Stimulated activated CD8-positive, alpha-beta memory T cell treated with anti-CD3 and anti-CD28 coated beads, Interleukin-7, amount 100 ng/mL, for 24 hours (primary cell): ENCODE data around the gene TEX36.
"Not testable (repeated sequence)": the region's sequence is repeated elsewhere in the genome, so short reads cannot be mapped to it uniquely, and the experiment has no call there.

Source experiments
- DNase-seq: peaks from one replicate; pipeline ENCODE4 v3.0.0-alpha.2; 2020; ENCODE audit warnings: low read depth

TEX36 gene

DNA sequence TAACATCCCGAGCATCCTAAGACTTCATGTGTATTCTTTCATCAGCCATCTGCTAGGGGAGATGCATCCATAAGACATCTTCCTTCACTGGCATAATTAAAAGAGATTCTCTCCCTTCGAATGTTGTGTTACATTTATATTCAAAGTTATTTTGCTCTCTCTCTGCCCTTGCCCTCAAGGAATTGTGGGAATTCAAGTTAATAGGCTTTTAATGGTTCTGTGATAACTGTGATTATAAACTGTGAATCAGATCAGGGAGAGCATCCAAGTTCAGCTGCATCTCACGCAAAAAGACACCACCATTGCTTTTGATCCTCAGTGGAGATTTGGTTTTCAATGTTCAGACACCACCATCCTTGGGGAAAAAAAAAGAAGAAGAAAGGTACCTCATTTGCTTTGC is 9.2 kb upstream of the TEX36 start:
- DNase-seq = no peak

DNA sequence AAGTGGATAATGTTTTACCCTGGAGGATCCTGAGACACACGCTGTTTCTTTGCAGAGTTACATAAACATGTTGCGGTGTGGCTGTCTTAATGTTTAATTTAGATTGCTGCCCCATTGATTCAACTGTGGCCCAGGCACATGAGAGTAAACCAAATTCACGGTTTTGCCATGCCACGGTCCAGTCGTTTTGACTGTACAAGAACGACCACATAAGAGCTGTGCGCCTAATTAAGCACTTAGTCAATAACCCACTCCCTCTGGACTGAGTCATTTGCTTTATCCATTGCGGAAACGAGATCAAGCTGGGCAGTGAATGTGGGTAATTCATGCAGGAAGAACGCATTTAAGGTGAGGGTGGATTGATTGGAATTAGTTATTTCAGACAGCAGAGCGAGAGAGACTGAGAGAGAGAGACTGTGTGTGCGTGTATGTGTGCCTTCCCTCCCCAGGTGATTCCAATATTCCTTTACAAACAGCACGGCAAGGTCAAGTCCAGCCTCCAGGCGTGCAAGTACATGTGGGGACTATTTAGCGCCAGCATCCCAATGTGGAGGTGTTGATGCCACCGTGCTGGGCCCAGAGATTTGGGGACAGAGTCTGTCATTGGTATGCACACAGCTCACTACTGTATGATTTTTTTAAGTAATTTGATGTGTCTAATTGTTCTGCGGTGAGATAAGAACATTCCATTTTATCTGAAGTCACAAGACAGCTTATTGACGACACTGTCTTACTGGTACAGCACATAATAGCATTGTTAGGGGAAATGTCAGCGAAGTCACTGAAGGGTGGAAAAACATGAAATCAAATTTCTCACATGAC is 8.4 kb upstream of the TEX36 start:
- DNase-seq = no peak

DNA sequence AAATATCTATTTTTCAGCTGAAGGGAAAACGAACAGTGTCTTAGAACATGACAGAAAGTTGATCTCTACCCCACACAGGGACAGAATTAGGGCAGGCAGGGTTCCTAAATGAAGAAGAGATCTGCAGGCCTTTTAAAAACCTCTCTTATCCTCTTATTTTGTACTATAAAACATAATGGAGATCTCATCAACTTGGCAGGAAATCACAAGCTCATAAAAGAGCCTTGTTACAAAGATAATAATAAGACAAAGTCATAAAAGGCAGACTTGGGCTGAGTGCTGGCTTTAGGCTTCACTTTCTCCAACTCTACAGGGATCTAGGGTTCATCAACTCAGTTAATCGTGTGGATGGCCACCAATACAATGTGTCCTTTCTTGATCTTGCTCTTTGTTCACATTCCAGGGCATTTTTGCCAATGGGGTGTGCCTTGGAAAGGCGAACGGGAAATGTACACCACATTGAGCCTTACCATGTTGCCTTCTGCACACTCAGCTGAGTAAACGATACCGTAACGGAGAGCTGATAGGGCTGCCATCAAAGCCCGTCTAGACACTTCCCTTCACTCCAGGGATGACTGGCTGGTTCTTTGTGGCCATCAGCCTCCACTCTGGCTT is 7.1 kb upstream of the TEX36 start:
- DNase-seq = no peak

DNA sequence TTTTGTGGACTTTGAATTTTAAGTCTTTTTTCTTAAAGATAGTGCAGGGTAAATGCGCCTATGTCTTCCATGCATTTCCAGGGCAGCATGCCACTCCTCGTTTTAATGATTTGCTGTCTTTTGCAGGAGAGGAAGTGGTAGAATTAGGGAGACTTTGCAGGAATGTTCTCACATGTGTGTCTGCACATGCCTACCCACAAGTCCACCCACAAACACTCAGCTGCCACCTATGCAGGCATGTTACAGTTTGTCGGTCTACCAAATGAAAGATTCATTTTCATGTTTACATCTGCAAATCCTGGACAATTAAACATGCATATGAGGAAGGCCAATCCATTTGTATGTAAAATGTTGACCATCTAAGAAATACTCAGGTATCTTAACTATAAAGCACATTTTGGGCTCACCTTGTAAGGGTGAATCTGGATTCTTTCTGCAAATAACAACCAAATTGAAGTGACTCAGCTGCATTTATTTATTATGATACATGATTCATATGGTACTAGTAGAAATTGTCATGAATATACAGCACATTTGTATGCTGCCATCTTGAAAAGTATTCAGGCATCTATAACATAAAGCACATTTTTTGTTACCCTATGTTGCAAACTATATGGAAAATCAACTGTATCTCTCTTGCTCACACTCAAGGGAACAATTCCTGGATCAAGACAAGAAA is 4.7 kb upstream of the TEX36 start:
- no peak for DNase-seq

DNA sequence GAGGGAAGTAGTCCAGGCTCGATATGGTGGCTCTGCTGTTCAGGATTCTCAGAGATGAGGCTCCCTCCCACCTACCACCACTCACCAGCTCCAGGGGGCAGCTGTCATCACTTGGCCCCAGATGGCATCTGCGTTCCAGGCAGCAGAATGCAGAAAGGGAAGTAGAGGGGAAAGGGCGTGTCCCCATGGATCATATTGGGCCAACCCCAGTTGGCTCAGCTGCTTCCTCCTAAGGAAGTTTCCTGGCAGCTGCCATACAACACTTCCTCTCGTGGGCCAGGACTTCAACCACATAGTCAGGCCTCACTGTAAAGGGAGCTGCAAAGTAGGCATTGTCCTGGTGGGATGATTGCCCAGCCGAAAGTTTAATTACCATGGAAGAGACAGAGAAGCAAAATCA is 1.6 kb upstream of the TEX36 start:
- DNase-seq = no peak

DNA sequence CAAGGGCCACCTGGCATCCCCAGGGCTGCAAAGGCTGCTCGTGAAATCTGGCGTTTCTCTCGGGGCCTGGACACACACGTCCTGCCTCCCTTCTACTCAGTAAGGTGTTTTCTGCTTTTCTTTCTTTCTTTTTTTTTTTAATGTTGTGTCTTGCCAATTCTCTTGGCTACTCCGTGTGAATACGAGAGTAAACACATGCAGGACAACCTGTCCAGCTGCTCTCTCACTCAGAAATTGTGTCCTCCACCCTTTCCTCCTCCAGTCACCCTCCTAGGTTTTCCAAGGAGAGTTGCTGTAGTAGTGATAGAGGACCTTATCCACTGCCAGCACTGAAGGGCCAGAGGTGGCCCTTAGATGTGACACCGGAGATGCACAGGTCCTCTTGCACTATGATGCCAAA is 858 bp upstream of the TEX36 start:
- no peak for DNase-seq

DNA sequence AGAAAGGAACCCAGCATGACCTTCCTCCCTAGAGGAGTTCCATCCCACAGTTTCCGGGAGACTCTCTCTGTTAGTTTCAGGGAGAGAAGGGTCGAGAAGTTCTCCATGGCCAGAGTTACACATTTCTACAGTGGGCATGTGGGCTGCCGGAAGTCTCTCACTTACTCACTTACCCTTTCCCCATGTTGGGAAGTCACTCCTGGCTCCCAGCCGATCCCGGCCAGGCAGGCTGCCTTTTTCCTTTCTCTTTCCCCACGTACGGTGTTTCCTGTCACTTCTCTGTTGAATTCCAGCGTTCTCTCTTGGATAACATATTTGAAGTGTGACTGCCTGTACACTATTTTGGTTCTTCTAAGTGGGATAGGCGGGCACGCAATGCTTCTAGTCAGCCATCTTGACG is 3.5 kb downstream of the TEX36 start:
- no peak for DNase-seq

DNA sequence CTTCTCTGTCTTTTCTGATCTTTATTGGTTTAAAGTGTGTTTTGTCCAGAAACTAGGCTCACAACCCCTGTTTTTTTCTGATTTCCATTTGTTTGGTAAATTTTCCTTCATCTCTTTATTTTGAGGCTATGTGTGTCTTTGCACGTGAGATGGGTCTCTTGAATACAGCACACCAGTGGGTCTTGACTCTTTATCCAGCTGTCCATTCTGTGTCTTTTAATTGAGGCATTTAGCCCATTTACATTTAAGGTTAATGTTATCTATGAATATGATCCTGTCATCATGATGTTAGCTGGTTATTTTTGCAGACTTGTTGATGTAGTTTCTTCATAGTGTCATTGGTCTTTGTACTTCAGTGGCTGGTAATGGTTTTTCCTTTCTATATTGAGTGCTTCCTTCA is 10.1 kb downstream of the TEX36 start:
- DNase-seq = no peak

DNA sequence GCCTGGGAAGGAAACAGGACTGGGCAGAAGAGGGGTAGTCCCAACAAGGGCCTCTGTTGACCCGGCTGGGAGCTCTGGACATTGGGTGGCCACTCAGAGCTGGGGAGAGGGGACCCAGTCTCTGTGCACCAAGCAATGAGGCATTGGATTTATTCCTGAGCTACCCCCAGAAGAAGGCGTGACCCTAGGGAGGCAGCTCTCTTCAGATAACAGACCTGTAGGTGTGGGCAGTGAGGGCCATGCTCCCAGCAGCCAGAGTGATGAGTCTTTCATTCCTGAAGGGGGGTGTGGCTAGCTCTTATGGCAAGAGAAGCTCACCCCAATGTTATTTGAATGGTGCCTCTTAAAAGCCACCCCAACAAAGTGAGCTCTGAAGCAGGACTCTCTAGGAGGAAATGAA is 20.4 kb downstream of the TEX36 start:
- DNase-seq = no peak

DNA sequence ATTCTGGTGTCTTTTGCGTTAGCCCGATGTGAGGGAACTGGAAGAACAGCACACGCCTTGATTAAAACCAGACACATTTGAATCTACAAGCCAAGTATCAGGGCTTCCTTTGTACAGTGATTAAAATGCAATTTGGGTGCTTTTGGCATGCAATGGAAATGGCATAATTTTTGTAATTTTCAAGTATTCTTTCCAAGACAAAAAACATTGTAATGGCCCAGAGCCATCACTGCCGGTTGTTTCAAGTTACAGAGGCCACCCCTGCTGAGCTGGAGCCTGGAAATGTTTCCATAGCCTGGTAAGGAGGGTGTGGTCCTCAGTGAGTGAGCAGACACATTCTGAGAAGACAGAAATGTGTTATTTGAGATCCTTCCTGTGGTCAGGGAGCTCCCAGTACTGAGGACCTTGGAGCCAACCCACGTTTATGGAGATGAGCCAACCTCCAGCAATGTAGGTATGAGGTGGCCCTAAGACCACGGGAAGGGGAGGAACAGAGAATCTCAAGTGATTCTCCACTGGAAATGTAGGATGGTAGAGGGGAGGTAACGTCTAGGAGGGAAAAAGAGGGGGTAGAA is 20.9 kb downstream of the TEX36 start:
- no peak for DNase-seq

DNA sequence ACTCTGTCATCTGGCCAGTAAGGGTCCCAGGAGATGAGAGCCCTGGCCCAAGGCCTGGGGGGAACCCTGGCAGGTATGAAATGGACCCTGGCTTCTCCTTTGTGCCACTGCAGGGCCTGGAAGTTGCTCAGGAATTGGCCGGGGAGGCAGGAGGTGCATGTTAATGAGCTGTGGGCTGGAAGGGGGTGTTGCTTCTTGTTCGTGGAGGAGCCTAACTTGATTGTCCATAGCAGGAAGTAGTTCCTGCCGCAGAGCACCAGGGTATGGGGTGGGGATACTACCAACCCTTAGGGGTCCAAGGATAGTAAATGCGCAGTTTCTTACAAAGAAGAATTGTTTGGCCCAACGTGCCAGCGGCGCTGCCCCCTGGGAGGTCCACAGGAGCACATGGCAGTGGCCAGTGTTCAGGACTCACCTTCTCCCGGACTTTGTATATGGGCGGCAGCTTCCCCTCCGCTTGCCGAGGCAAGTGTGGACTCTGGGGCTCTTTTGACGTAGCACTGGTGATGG is 21.5 kb downstream of the TEX36 start:
- no peak for DNase-seq

DNA sequence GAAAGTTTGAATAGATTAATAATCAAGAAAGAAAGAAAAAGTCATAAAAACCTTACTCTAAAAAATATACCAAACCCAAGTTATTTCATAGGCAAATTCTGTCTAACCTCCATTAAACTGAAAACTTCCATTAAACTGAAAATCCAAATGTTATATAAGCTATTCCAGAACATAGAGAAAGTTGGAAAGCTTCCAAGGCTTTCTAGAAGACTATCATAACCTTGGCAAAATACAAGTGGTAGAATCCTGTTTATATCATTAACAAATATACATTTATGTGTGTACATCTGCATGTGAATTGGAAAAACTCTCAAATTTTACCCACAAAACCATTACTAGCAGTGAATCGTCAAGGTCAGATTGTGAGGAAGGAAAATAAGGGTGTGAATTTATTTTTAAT is 23.9 kb downstream of the TEX36 start:
- no peak for DNase-seq

DNA sequence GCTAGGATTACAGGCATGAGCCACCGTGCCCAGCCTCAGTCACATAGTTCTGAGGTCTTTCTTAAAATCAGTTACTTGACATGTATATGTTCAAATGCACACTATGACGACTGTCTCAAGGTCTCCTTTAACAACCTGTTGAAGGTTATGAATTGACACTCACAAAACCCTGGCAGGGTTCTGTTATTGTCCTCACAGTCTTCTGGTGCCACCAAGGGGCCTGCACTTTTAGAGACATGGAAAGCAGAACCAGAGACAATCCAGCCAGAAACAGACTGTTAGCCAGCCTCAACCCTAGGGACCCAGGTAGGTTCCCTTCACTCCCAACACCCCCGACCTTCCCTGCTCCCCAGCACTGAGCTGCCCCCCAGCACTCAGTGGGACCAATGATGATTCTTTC is 26.4 kb downstream of the TEX36 start:
- no peak for DNase-seq

DNA sequence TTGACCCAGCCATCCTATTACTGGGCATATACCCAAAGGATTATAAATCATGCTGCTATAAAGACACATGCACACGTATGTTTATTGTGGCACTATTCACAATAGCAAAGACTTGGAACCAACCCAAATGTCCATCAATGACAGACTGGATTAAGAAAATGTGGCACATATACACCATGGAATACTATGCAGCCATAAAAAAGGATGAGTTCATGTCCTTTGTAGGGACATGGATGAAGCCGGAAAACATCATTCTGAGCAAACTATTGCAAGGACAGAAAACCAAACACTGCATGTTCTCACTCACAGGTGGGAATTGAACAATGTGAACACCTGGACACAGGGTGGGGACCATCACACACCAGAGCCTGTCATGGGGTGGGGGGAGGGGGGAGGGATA is 29.9 kb downstream of the TEX36 start:
- not testable (repeated sequence) for DNase-seq

DNA sequence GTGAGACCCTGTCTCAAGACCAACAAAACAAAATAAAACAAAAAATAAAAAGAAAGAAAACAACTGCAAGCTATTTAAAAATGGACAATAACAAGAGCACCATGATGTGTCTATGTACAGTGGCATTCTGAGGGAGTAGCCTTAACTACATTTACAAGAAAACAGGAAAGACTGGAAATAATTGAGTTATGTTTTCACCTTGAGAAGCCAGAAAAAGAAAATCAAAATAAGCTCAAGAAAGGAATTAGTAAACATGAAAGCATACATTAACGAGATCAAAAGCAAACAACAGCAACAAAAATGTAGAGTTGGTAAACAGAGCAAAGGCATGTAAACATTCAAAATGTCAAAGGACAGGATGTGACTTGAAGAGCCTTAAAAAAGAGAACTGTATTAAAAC is 36.7 kb downstream of the TEX36 start:
- no peak for DNase-seq

DNA sequence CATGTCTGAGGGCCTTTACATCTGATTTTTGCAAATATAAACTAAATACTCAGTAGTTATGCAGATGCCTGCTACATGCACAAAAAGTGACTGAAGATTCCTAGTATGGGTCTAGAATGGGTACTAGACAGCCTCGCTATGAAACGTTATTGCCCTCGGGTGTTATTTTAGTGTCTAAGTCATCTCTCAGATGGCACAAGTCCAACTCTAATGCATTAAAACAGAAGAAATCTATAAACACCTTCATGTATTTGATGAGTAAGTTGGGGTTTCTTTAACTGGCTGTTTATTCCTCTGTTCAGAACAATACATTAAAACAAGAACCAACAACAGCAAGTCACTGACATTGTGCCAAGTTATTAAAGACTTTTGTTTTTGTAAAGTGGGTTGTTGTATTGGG is 41.6 kb downstream of the TEX36 start:
- no peak for DNase-seq

DNA sequence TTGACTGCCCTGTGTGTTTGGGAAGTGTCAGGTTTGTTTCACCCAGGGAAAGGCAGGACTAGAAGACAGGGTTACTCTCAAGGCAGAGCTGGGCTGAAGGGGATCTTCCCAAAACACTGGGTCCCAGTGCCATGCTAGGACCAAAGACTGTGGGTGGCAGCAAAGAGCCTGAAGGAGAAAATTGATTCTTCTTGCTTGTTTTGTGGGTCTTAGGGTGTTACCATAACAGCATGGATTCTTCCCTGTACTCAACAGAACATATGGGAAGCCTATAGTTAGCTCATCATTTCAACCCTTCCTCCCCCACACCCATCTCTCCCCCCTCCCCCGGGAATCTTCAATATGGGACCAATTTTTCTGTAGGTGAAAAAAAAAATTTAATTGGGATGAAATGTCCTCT is 42.3 kb downstream of the TEX36 start:
- DNase-seq = no peak

DNA sequence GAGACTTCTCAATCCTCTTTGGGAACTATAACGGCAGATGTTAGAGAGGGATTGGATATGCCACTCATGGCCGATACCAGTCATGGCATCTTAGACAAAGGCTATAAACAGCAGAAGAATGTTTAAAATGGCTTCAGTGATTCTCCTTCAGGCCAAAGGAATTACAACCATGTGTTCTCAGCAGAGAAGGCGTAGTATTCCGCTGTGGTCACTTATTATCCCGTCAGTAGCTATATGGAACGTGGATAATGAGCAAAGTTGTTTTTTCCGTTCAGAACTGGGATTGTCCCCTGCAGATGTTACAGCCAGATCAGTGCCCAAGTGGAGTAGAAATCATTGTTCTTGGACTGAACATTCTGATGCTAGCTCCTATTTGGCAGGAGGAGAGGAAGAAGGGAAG is 43.1 kb downstream of the TEX36 start:
- no peak for DNase-seq

DNA sequence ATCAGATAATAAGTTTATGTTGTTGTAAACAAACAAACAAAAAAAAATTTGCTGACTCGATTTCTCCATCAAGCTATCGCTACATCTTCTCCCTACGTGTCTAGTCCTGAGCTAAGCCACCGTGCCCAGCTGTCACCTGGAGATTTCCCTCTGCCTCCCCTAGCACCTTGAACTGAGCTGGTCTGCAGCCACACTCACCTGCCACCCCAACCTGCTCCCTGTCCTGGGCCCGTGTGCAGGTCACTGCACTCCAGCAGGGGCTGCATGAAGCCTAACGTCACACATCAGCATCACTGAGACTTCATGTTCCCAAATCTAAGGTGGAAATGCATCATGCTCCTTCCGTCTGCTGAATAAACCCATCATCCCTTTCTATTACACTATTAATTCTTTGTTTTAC is 44.4 kb downstream of the TEX36 start:
- no peak for DNase-seq

DNA sequence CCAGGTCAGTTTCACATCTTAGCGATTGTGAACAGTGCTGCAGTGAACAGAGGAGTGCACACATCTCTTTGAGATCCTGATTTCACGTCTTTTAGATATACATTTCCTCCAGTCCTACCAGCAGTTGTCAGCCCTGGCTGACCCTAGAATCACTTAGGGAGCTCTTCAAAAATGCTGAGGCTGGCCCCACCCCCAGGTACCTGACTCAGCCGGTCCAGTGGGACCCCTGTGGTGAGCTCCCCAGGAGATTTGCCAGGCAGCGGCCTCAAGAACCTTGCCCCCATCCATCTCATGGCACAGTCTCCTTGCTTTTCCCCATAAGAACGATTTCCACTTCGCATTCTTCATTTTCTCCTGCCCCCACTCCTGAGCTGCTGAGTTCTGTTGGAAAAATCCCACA is 45.5 kb downstream of the TEX36 start:
- no peak for DNase-seq

DNA sequence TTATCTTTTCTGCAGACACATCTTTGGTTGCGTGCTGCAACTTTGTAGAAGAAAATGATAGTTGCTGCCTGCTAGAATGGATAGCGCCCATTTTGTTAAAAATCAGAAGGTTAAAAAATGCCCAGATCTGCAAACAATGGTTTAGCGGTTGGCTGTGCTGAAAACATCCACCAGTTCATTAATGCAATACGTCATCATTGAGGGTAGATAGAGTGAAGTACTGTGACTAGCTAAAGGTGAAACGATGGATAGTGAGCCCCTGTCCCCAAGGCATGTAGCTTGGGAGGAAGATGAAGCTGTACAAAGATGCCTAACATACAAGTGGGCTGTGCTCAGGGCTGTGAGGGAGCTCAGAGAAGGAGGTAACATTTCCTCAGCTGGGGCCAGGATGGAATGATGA is 48.4 kb downstream of the TEX36 start:
- no peak for DNase-seq

DNA sequence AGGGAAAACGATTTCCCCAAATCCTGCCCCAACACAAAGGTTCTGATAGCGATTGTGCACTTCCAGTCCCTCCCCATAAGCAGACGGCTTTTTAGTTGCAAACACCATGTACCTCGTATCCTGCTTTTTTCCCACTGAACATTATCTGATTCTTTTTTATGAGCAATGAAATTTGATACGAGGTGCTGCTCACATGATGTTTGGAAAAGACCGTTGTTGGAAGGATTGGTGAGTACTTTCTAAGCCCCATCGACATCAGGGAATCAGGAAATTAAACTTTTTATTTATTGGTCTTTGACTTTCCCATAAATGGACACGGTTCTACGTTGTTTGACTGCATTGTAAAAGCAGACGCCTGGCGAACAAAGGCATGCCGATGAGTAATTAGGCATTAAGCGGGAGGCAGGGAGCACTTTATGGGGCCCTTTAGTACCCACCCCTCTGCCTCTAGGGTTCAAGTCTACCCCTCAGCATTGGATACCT is 49.4 kb downstream of the TEX36 start:
- DNase-seq = no peak

DNA sequence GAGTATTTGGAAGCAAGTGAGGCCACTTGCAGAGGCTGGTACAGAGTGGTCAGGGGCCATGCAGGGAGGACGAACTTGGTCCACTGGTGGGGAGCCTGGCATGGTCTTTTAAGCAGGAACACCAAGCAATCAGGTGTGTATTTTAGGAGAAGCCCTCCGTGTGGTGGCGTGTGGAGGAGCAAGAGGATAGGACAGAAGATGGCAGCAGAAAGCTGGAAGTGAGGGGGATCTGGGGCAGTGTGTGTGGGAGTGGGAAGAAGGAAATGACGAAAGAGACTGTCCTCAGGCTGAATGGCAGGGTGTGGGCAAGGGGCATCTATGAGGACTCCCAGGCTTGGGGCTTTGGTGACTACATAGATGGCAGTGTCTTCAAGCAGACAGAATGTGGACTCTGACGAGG is 51.2 kb downstream of the TEX36 start:
- DNase-seq = no peak
